ENCODE measurements around the gene TLNRD1.

DNA sequence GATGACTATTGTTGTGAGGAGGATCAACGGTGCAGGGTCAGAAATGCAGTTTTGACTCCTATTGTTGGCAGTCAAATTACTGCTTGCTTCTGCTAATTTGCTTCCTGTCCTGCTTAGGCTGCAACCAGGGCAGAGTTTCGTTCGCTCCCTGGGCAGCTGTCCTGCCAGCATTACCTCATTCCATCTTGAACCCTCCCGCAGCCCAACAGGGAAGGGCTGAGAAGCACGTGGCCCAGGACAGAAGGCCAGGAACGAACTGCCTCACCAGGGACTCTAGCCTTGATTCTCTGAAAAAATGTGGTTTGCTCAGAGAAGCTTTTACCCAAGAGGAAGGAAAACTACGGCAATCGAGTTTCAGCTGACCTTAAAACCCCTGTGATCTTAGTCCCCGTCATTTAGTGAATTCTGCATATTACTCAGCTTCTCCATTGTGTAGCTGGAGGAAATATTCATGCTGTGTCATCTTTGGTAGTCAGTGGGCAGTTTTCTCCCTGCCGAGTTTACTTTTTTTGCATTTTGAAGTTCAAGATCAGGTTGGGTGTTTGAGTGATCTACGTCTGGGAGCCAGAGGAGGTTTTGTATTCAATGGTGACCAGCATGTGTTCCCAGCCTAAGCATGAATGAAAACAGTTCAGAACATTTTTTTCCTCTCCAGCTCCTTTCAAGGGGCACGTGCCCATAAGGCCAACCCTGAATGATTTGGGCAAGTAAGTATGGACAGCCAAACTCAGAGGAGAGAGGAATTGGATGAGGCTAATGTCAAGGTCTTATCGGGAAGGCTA is 23.0 kb downstream of the TLNRD1 start:
- TF ChIP-seq CTCF (IDR thresholded peaks at IDR 0.05), result no peak
- TF ChIP-seq POLR2A (IDR thresholded peaks at IDR 0.05), result no peak
